Liver (tissue), 9 donors: ENCODE data around the gene PARD3B. TPM values are rescaled to one million over a fixed set of nuclear protein-coding genes. Genes with fewer than 3 reads are reported as not detected.

Experiments
- DNase-seq: peaks from one replicate; pipeline ENCODE4 v3.0.0-alpha.2; 2017; ENCODE audit warnings: low spot score
- H3K27ac ChIP-seq, 2 donors: one replicate each; pipeline ENCODE4 v1.7.0; 2013; ENCODE audit warnings: inconsistent platforms in 2 of 2, low read length in 2 of 2, control low read depth in 1 of 2, low read depth in 1 of 2, mild to moderate bottlenecking in 1 of 2
- H3K27me3 ChIP-seq, 4 donors: one replicate each; pipeline versions ENCODE4 v1.6.1 to v1.7.0; 2013; ENCODE audit warnings: low read length in 3 of 4, inconsistent platforms in 1 of 4, mild to moderate bottlenecking in 1 of 4, moderate library complexity in 1 of 4; ENCODE audit not compliant: control insufficient read depth in 4 of 4, insufficient read depth in 4 of 4
- H3K36me3 ChIP-seq, 4 donors: one replicate each; pipeline versions ENCODE4 v1.6.1 to v1.7.0; 2013; ENCODE audit warnings: low read length in 3 of 4, mild to moderate bottlenecking in 3 of 4, low read depth in 1 of 4, moderate library complexity in 1 of 4; ENCODE audit not compliant: control insufficient read depth in 4 of 4, insufficient read depth in 3 of 4
- H3K4me1 ChIP-seq, 4 donors: one replicate each; pipeline versions ENCODE4 v1.6.1 to v1.7.0; 2013; ENCODE audit warnings: low read length in 3 of 4, mild to moderate bottlenecking in 3 of 4, moderate library complexity in 1 of 4; ENCODE audit not compliant: control insufficient read depth in 4 of 4, insufficient read depth in 4 of 4
- H3K4me3 ChIP-seq, 3 donors: one replicate each; pipeline versions ENCODE4 v1.6.1 to v1.7.0; 2013; ENCODE audit warnings: low read length in 3 of 3, control low read depth in 1 of 3, low read depth in 1 of 3, mild to moderate bottlenecking in 1 of 3
- H3K9ac ChIP-seq, 2 donors: one replicate each; pipeline ENCODE4 v1.7.0; 2013; ENCODE audit warnings: low read length in 2 of 2, mild to moderate bottlenecking in 2 of 2, moderate library complexity in 2 of 2, control low read depth in 1 of 2, low read depth in 1 of 2
- H3K9me3 ChIP-seq, 4 donors: one replicate each; pipeline versions ENCODE4 v1.6.1 to v1.7.0; 2013; ENCODE audit warnings: low read length in 3 of 4; ENCODE audit not compliant: control insufficient read depth in 4 of 4
- FOXA1 ChIP-seq: IDR thresholded peaks from 2 replicates; pipeline ENCODE4 v1.6.1; 2016; ENCODE audit warnings: antibody characterized with exemption
- GABPA ChIP-seq, 2 donors: IDR thresholded peaks in 1 of 2; conservative IDR thresholded peaks in 1 of 2; 2 replicates each; pipeline ENCODE4 v1.6.1; 2016; ENCODE audit warnings: antibody characterized with exemption in 2 of 2, mild to moderate bottlenecking in 1 of 2, moderate library complexity in 1 of 2
- HNF4A ChIP-seq, 2 donors: conservative IDR thresholded peaks; 2 replicates each; pipeline ENCODE4 v1.6.1; 2016; ENCODE audit warnings: antibody characterized with exemption in 2 of 2, mild to moderate bottlenecking in 2 of 2
- NR2F2 ChIP-seq: IDR thresholded peaks from 2 replicates; pipeline ENCODE4 v1.6.1; 2016; ENCODE audit warnings: antibody characterized with exemption
- RXRA ChIP-seq, 2 donors: IDR thresholded peaks; 2 replicates each; pipeline ENCODE4 v1.6.1; 2017 to 2018; ENCODE audit warnings: antibody characterized with exemption in 2 of 2, mild to moderate bottlenecking in 1 of 2
- SP1 ChIP-seq: IDR thresholded peaks from 2 replicates; pipeline ENCODE4 v1.6.1; 2018; ENCODE audit warnings: antibody characterized with exemption, mild to moderate bottlenecking
- TAF1 ChIP-seq: conservative IDR thresholded peaks from 2 replicates; pipeline ENCODE4 v1.6.1; 2016; ENCODE audit warnings: antibody characterized with exemption, mild to moderate bottlenecking
- YY1 ChIP-seq: IDR thresholded peaks from 2 replicates; pipeline ENCODE4 v1.6.1; 2016; ENCODE audit warnings: antibody characterized with exemption, mild to moderate bottlenecking
- WGBS: extraction: QIAGEN DNeasy Blood & Tissue Kit; methylation state at CpG from one replicate; pipeline ENCODE4 v1.1.7; 2013; 5-methylcytosine and 5-hydroxymethylcytosine counted together
- polyA plus RNA-seq, 2 donors: library from polyadenylated mRNA; stranded (reverse) in 1 of 2; unstranded in 1 of 2; fragments of 200-250 nt in 1 of 2; fragments of >200 nt in 1 of 2; fragmentation: Nextera tagmentation in 1 of 2; extraction: Ambion mirVana in 1 of 2; gene quantifications; one replicate each; pipeline versions ENCODE4 v1.2.1 to v1.2.3, GENCODE V29; 2013 to 2015
- total RNA-seq, 2 donors: library from RNA; depleted of rRNA; stranded (reverse); fragments of >200 nt; gene quantifications; one replicate each; pipeline ENCODE4 v1.2.3, GENCODE V29; 2014
- TF ChIP-seq, protein P1 (sequence below): IDR thresholded peaks from 2 replicates; pipeline ENCODE4 v1.6.1; 2016; ENCODE audit warnings: antibody characterized with exemption
- TF ChIP-seq, protein P2 (sequence below): IDR thresholded peaks from 2 replicates; pipeline ENCODE4 v1.6.1; 2016; ENCODE audit warnings: antibody characterized with exemption
- TF ChIP-seq, protein P3 (sequence below): IDR thresholded peaks from 2 replicates; pipeline ENCODE4 v1.6.1; 2016; ENCODE audit warnings: antibody characterized with exemption, mild to moderate bottlenecking
- TF ChIP-seq, protein P4 (sequence below): fragments of 150-350 bp; IDR thresholded peaks from 2 replicates; pipeline ENCODE4 v1.5.1; 2017; ENCODE audit warnings: improper control_type of control experiment, low read depth, low read length; ENCODE audit not compliant: missing input control
- TF ChIP-seq, protein P5 (sequence below): IDR thresholded peaks from 2 replicates; pipeline ENCODE4 v1.6.1; 2016; ENCODE audit warnings: antibody characterized with exemption
- donor health status: healthy.
- donor health status: healthy.
- donor health status: healthy.
- donor health status: healthy.
- donor health status: healthy.

PARD3B gene
- total and polyA plus RNA-seq, 4 donors = 1.1 to 10.3 (median 3.7) TPM

DNA sequence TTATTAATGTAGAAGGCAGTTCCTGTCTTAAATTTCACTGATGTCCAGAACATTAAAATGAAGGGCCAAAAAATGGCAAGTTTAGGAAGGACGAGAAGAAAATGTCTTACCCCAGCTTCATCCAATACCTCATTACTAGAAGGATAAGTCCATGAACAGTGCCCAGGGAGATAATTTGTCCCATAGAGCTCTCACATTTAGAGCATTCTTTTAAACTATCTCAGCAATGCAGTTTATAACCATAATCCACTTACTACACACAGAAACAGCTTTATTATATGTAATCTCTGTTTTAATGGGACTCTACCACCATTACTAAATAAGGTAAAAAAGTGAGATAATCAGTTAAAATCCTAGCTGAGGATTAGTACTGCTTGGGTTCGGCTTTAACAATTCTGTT, 142.5 kb downstream of the PARD3B start:
- Histone ChIP-seq H3K36me3 (no peaks in the 10 kb centered on the region), H3K27ac (no peak overlapping the region), H3K4me3 (no peak overlapping the region), H3K27me3 (no peaks in the 10 kb centered on the region), H3K4me1 (peaks cover 0 to 14% (median 1%) of the 10 kb centered on the region in 4 donors), H3K9ac (no peak overlapping the region), H3K9me3 (no peaks in the 10 kb centered on the region)
- 88% methylated on average over 2 of the region's 2 CpGs for WGBS
- no peak for DNase-seq
- no peak for TF ChIP-seq RXRA (IDR thresholded peaks at IDR 0.05)
- TF ChIP-seq, protein P1, sequence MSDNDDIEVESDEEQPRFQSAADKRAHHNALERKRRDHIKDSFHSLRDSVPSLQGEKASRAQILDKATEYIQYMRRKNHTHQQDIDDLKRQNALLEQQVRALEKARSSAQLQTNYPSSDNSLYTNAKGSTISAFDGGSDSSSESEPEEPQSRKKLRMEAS = no peak
- no peak for TF ChIP-seq TAF1
- TF ChIP-seq, protein P2, sequence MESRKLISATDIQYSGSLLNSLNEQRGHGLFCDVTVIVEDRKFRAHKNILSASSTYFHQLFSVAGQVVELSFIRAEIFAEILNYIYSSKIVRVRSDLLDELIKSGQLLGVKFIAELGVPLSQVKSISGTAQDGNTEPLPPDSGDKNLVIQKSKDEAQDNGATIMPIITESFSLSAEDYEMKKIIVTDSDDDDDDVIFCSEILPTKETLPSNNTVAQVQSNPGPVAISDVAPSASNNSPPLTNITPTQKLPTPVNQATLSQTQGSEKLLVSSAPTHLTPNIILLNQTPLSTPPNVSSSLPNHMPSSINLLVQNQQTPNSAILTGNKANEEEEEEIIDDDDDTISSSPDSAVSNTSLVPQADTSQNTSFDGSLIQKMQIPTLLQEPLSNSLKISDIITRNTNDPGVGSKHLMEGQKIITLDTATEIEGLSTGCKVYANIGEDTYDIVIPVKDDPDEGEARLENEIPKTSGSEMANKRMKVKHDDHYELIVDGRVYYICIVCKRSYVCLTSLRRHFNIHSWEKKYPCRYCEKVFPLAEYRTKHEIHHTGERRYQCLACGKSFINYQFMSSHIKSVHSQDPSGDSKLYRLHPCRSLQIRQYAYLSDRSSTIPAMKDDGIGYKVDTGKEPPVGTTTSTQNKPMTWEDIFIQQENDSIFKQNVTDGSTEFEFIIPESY = no peak
- TF ChIP-seq, protein P3, sequence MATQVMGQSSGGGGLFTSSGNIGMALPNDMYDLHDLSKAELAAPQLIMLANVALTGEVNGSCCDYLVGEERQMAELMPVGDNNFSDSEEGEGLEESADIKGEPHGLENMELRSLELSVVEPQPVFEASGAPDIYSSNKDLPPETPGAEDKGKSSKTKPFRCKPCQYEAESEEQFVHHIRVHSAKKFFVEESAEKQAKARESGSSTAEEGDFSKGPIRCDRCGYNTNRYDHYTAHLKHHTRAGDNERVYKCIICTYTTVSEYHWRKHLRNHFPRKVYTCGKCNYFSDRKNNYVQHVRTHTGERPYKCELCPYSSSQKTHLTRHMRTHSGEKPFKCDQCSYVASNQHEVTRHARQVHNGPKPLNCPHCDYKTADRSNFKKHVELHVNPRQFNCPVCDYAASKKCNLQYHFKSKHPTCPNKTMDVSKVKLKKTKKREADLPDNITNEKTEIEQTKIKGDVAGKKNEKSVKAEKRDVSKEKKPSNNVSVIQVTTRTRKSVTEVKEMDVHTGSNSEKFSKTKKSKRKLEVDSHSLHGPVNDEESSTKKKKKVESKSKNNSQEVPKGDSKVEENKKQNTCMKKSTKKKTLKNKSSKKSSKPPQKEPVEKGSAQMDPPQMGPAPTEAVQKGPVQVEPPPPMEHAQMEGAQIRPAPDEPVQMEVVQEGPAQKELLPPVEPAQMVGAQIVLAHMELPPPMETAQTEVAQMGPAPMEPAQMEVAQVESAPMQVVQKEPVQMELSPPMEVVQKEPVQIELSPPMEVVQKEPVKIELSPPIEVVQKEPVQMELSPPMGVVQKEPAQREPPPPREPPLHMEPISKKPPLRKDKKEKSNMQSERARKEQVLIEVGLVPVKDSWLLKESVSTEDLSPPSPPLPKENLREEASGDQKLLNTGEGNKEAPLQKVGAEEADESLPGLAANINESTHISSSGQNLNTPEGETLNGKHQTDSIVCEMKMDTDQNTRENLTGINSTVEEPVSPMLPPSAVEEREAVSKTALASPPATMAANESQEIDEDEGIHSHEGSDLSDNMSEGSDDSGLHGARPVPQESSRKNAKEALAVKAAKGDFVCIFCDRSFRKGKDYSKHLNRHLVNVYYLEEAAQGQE = no peak
- TF ChIP-seq GABPA (IDR thresholded peaks at IDR 0.05 in 1 of 2, conservative IDR thresholded peaks at IDR 0.05 in 1 of 2) = no peak
- TF ChIP-seq, protein P4, sequence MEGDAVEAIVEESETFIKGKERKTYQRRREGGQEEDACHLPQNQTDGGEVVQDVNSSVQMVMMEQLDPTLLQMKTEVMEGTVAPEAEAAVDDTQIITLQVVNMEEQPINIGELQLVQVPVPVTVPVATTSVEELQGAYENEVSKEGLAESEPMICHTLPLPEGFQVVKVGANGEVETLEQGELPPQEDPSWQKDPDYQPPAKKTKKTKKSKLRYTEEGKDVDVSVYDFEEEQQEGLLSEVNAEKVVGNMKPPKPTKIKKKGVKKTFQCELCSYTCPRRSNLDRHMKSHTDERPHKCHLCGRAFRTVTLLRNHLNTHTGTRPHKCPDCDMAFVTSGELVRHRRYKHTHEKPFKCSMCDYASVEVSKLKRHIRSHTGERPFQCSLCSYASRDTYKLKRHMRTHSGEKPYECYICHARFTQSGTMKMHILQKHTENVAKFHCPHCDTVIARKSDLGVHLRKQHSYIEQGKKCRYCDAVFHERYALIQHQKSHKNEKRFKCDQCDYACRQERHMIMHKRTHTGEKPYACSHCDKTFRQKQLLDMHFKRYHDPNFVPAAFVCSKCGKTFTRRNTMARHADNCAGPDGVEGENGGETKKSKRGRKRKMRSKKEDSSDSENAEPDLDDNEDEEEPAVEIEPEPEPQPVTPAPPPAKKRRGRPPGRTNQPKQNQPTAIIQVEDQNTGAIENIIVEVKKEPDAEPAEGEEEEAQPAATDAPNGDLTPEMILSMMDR = no peak
- TF ChIP-seq HNF4A (conservative IDR thresholded peaks at IDR 0.05) = no peak
- TF ChIP-seq FOXA1 = no peak
- TF ChIP-seq NR2F2 = no peak
- TF ChIP-seq, protein P5, sequence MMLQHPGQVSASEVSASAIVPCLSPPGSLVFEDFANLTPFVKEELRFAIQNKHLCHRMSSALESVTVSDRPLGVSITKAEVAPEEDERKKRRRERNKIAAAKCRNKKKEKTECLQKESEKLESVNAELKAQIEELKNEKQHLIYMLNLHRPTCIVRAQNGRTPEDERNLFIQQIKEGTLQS = no peak

DNA sequence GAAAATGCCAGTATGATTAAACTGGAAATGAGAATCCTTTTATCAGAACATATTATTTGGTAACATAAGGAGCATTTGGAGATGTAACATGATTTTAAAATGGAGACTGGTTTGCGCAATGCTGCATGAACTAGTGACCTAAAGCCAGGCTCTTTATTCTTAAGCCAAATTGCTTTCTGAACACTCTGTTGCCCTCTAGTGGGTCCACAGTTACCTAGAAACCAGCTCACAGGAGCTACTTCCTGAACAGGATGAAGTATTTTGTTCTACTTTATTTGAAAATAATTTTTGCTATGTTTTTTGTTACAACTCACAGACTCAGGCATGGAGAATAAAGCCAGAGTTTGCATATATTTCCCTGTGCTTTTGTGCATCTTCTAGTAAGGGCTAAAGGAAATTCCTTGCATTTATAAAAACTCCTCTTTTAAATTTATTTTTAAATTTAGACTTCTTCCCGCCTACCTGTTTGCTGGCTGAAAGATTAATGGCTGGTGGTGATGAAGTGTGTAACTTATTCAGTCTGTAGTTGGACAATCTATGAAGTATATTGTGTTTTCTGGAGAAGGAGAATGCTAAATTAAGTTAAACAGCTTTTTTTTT, 146.7 kb downstream of the PARD3B start:
- no peaks in the 10 kb centered on the region for H3K27me3 ChIP-seq
- H3K9me3 ChIP-seq = no peaks in the 10 kb centered on the region
- WGBS = 52% methylated on average over 2 of the region's 2 CpGs
- no peak overlapping the region for H3K27ac ChIP-seq
- peaks cover 5 to 18% (median 8%) of the 10 kb centered on the region in 4 donors for H3K4me1 ChIP-seq
- no peaks in the 10 kb centered on the region for H3K36me3 ChIP-seq
- no peak overlapping the region for H3K4me3 ChIP-seq
- H3K9ac ChIP-seq = no peak overlapping the region
- DNase-seq = no peak
- peak; percentile 31 for TF ChIP-seq SP1
- TF ChIP-seq NR2F2 = peak; percentile 94
- peak; percentile 95 for TF ChIP-seq YY1
- TF ChIP-seq, protein P1 = no peak
- peak; percentile 78 to 85 for TF ChIP-seq RXRA (IDR thresholded peaks at IDR 0.05)
- TF ChIP-seq, protein P2 = peak; percentile 59
- TF ChIP-seq, protein P3 = peak; percentile 22
- TF ChIP-seq, protein P4 = peak; percentile 74
